KOPT-K1 (cell line): Measurements from ENCODE around the gene CYP4Z1.
"Not testable (repeated sequence)": the region's sequence is repeated elsewhere in the genome, so short reads cannot be mapped to it uniquely, and the experiment has no call there.

Experiments used
- H3K27ac ChIP-seq: fragments of 200-600 bp; sonication (generic); 2 replicates; pipeline ENCODE4 v1.5.1; 2016; ENCODE audit warnings: antibody characterized with exemption, mild to moderate bottlenecking, low read depth, low read length; ENCODE audit not compliant: poor library complexity, severe bottlenecking
- H3K36me3 ChIP-seq: fragments of 200-600 bp; sonication (generic); 2 replicates; pipeline ENCODE4 v1.5.1; 2017; ENCODE audit warnings: antibody characterized with exemption, mild to moderate bottlenecking, low read length, moderate library complexity; ENCODE audit not compliant: insufficient read depth
- H3K9me3 ChIP-seq: fragments of 200-600 bp; sonication (generic); 2 replicates; pipeline ENCODE4 v1.5.1; 2017; ENCODE audit warnings: antibody characterized with exemption, low read length, mild to moderate bottlenecking; ENCODE audit not compliant: insufficient read depth, poor library complexity, severe bottlenecking

CYP4Z1 gene

DNA sequence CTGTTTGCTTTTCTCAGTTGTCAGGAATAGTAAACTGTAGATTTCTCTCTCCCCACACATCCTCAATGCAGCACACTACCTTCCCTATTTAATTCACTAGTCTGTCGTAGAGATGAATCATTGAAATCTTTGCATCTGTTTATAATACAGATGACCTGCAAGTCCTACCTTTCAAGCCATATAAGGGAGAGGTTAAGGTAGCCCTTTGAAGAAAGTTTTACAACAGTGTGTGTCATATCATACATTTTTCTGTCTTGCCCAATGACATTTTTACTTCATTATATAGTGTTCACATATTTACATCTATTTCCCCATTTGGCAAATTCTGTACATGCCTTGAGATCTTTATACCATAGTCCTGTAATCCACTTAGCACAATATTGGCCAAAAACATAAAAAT is 79.5 kb downstream of the CYP4Z1 start:
- not testable (repeated sequence) for H3K36me3 ChIP-seq, H3K27ac ChIP-seq, H3K9me3 ChIP-seq

GRCh38 chr1:47147047-47147785 is 80.2 kb downstream of the CYP4Z1 start:
- Histone ChIP-seq H3K9me3 (no peaks in the 10 kb centered on the region), H3K36me3 (no peaks in the 10 kb centered on the region), H3K27ac (no peak overlapping the region)

- H3K27ac ChIP-seq, H3K9me3 ChIP-seq, H3K36me3 ChIP-seq: not testable (repeated sequence)
Observed at GRCh38 chr1:47149162-47149561, 82.1 kb downstream of the CYP4Z1 start.

DNA sequence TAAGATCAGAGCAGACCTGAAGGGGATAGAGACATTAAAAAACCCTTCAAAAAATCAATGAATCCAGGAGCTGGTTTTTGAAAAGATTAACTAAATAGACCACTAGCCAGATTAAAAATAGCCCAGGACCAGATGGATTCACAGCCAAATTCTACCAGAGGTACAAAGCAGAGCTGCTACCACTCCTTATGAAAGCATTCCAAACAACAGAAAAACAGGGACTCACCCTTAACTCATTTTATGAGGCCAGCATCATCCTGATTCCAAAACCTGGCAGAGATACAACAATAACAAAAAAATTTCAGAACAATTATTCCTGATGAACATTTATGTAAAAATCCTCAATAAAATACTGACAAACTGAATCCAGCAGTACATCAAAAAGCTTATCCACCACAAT is 89.4 kb downstream of the CYP4Z1 start:
- not testable (repeated sequence) for H3K9me3 ChIP-seq, H3K27ac ChIP-seq, H3K36me3 ChIP-seq

- H3K27ac ChIP-seq, H3K36me3 ChIP-seq, H3K9me3 ChIP-seq: not testable (repeated sequence)
Observed at GRCh38 chr1:47157957-47158356, 90.9 kb downstream of the CYP4Z1 start.

DNA sequence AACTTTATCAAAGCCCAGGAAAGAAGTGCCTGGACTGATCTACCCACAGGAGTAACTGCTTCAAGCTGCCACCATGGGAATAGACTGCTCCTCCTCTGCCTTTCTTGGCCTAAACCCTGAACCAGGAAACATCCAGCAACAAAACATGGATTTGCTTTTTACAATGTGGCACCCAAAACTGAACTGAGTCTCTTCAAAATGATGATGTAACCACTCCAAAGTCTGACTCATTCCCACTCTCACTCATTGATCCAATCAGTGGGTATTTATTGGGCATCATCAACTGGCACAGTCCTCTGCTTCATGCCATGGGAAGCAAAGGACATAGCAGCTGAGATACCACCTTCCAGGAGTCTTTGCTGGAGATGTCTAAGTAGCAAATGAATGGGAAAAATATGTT is 93.7 kb downstream of the CYP4Z1 start:
- Histone ChIP-seq H3K36me3 (no peaks in the 10 kb centered on the region), H3K27ac (no peak overlapping the region), H3K9me3 (no peaks in the 10 kb centered on the region)

- Histone ChIP-seq H3K27ac (no peak overlapping the region), H3K9me3 (no peaks in the 10 kb centered on the region), H3K36me3 (no peaks in the 10 kb centered on the region)
Observed at GRCh38 chr1:47161298-47162040, 94.4 kb downstream of the CYP4Z1 start.

- no peaks in the 10 kb centered on the region for H3K36me3 ChIP-seq
Observed at GRCh38 chr1:47164552-47164951, 97.5 kb downstream of the CYP4Z1 start.

More at GRCh38 chr1:47164552-47164951, 97.5 kb downstream of the CYP4Z1 start:
- H3K9me3 ChIP-seq: no peaks in the 10 kb centered on the region
- no peak overlapping the region for H3K27ac ChIP-seq
